NCI-H1092 (cell line): ENCODE data around the gene USH2A.

Experiments
- DNase-seq: peaks from one replicate; lab custom pipeline; 2025; lab: John Stamatoyannopoulos, UW

The USH2A gene, protein sequence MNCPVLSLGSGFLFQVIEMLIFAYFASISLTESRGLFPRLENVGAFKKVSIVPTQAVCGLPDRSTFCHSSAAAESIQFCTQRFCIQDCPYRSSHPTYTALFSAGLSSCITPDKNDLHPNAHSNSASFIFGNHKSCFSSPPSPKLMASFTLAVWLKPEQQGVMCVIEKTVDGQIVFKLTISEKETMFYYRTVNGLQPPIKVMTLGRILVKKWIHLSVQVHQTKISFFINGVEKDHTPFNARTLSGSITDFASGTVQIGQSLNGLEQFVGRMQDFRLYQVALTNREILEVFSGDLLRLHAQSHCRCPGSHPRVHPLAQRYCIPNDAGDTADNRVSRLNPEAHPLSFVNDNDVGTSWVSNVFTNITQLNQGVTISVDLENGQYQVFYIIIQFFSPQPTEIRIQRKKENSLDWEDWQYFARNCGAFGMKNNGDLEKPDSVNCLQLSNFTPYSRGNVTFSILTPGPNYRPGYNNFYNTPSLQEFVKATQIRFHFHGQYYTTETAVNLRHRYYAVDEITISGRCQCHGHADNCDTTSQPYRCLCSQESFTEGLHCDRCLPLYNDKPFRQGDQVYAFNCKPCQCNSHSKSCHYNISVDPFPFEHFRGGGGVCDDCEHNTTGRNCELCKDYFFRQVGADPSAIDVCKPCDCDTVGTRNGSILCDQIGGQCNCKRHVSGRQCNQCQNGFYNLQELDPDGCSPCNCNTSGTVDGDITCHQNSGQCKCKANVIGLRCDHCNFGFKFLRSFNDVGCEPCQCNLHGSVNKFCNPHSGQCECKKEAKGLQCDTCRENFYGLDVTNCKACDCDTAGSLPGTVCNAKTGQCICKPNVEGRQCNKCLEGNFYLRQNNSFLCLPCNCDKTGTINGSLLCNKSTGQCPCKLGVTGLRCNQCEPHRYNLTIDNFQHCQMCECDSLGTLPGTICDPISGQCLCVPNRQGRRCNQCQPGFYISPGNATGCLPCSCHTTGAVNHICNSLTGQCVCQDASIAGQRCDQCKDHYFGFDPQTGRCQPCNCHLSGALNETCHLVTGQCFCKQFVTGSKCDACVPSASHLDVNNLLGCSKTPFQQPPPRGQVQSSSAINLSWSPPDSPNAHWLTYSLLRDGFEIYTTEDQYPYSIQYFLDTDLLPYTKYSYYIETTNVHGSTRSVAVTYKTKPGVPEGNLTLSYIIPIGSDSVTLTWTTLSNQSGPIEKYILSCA (N-terminal part only)

GRCh38 chr1:216422821-216423520, at the start of gene USH2A:
TSS of gene USH2A (minus strand) at chr1:216423448. CDS start at chr1:216422336, 1,112 bp downstream.
- peak; percentile 70 for DNase-seq

- no peak for DNase-seq
These were observed 43.0 kb upstream of the USH2A start for GRCh38 chr1:216466162-216466801.

- no peak for DNase-seq
These were observed 41.2 kb upstream of the USH2A start for GRCh38 chr1:216464489-216464888.

- no peak for DNase-seq
These were observed 39.0 kb upstream of the USH2A start for GRCh38 chr1:216462066-216462775.

DNA sequence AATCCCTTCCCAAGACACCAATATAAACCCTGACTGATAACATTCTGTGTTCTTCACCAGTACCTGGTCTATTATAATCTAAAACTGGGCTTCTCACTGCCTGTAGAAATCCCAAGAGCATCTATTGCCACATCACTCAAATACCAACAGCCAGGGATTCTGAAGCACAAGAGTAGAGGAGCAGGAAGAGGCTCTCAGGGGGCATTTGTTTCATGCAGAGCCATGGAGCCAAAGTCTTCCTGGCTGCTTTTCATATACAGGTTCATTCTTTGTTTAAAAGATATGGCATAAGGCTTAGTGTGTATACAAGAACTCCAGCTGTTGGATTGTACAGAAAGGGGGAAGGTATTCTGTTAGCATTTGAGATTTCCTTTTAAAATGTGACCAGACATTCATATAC, 38.2 kb upstream of the USH2A start:
- no peak for DNase-seq

- DNase-seq = no peak
These were observed 36.5 kb upstream of the USH2A start for GRCh38 chr1:216459651-216460207.

DNA sequence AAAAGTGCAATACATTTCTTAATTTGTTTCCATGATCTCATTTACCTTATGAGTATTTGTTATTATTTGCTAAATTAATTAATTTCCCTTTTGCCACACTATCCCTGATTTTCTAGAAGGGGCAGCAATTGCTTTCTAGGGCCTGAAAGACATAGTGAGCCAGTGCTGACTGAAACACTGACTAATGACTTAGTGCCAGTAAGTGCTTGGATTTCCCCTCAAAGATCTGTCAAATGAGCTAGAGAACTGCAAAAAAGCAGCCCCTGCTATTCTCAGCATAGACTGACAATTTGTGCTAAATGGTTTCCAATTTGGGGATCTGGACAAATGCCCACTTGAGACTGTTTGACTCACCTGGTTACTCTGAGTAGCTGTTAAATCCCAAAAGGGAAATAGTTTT, 35.6 kb upstream of the USH2A start:
- no peak for DNase-seq

DNA sequence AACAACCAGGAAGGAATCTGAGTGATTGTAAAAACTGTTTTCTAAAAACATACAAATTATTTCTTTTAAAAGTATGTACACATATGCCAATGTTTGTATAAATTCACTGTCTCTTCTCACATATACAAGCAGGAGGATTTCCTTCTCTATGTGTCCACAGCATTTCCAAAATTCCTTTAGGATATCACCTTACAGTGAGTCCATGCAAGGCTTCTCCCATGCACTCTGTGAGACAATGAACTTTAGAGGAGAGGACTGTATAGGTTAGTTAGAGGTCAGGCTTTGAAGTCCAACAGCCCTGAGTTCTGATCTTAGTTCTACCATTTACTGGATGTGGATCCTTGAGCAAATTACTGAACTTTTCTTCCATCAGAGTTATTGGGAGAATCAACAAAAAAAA, 34.1 kb upstream of the USH2A start:
- DNase-seq = no peak

GRCh38 chr1:216456682-216457081, 33.4 kb upstream of the USH2A start:
- no peak for DNase-seq

DNA sequence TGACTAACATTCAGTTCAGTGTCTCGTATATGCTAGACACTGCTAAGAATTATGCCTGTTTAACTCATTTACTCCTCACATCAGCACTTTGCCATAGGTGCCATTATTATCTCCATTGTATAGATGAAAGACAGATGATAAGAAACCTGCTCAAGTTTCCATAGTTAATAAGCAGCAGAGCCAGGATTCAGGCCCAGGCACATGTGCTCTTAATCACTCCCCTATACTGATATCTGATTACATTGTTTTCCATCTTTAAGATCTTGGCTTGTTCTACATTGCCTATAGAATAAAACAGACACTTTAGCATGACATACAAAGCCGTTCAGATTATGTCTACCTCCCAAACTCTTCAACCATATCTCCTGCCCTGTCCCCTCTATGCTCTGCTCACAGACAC, 30.5 kb upstream of the USH2A start:
- DNase-seq = no peak

DNA sequence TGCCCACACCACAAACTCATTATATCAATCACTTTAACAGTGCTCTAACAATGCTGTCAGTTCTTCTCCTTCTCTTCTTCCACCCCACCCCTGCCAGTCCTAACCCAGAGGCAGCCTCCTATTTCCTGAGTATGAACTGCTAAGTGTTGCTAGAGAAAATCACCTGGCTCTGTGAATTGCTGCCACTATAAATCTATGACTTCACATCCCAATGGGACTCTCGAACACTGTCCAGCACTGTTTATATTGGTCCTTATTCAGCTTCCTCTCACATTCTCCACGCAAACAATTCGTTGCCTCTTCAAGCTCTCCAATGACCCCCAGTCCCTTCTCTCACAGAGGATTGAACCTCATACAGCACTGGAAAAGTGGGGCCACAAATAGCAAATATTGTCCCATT, 27.0 kb upstream of the USH2A start:
- no peak for DNase-seq

GRCh38 chr1:216448011-216448510, 24.8 kb upstream of the USH2A start:
- peak; percentile 68 for DNase-seq

DNA sequence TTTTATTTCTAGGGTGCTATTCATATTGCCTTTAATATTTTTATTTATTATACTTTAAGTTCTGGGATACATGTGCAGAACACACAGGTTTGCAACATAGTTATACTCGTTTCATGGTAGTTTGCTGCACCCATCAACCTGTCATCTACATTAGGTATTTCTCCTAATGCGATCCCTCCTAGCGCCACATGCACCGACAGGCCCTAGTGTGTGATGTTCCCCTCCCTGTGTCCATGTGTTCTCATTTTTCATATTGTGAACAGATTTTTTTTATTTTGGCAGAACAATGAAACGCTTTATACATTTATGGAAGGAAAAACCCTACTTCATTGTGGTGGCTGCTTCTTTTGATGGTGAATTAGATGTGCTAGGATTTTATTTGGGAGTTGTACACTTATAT, 14.4 kb upstream of the USH2A start:
- no peak for DNase-seq

- no peak for DNase-seq
These were observed 11.0 kb upstream of the USH2A start for GRCh38 chr1:216434232-216434631.

GRCh38 chr1:216433175-216433574, 9.9 kb upstream of the USH2A start:
- DNase-seq = no peak

DNA sequence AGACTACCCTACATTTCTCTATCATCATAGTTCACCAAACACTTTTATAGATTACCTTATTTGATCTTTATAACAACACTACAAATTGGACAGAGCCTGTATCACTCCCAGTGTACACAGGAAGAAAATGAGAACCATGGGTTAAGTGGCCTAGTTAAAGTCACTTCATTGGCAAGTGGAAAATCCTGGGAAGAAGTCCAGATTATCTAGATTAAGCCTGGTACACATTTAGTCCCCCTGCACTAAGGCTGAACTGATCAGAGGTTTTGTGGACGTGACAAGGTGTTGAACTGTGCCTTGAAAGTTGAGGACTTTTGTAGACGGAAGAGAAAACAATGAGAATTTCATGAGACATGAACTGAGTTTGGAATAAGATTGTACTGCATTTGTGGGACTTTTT, 7.5 kb upstream of the USH2A start:
- peak; percentile 22 for DNase-seq

GRCh38 chr1:216425577-216425976, 2.3 kb upstream of the USH2A start:
- no peak for DNase-seq

GRCh38 chr1:216420746-216421145, 2.5 kb downstream of the USH2A start:
- DNase-seq = no peak

GRCh38 chr1:216420263-216420662, 3.0 kb downstream of the USH2A start:
- no peak for DNase-seq

DNA sequence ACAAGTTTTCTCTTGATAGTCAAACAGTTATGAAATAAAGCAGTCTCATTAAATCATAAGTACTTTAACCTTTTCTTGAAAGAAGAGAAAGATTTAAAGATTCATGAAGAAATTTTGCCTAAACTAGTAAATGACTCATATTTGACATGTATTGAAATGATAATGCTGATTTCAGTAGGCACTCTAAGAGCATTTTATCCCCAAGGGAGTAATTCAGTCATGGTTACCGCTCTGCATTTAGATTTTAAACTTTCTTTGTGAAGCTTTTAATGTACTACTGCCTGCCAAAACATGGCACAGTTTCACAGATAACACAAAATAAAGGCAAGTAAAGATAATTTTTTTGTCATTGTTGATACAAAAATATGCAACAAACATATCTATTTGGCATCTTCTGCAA, 6.8 kb downstream of the USH2A start:
- no peak for DNase-seq
